Liver (tissue), 9 donors: ENCODE results near the gene MLF2. TPM values are rescaled to one million over a fixed set of nuclear protein-coding genes. Genes with fewer than 3 reads are reported as not detected.

ENCODE experiments used
- DNase-seq: peaks from one replicate; pipeline ENCODE4 v3.0.0-alpha.2; 2017; ENCODE audit warnings: low spot score
- H3K27ac ChIP-seq, 2 donors: one replicate each; pipeline ENCODE4 v1.7.0; 2013; ENCODE audit warnings: inconsistent platforms in 2 of 2, low read length in 2 of 2, control low read depth in 1 of 2, low read depth in 1 of 2, mild to moderate bottlenecking in 1 of 2
- H3K27me3 ChIP-seq, 4 donors: one replicate each; pipeline versions ENCODE4 v1.6.1 to v1.7.0; 2013; ENCODE audit warnings: low read length in 3 of 4, inconsistent platforms in 1 of 4, mild to moderate bottlenecking in 1 of 4, moderate library complexity in 1 of 4; ENCODE audit not compliant: control insufficient read depth in 4 of 4, insufficient read depth in 4 of 4
- H3K36me3 ChIP-seq, 4 donors: one replicate each; pipeline versions ENCODE4 v1.6.1 to v1.7.0; 2013; ENCODE audit warnings: low read length in 3 of 4, mild to moderate bottlenecking in 3 of 4, low read depth in 1 of 4, moderate library complexity in 1 of 4; ENCODE audit not compliant: control insufficient read depth in 4 of 4, insufficient read depth in 3 of 4
- H3K4me1 ChIP-seq, 4 donors: one replicate each; pipeline versions ENCODE4 v1.6.1 to v1.7.0; 2013; ENCODE audit warnings: low read length in 3 of 4, mild to moderate bottlenecking in 3 of 4, moderate library complexity in 1 of 4; ENCODE audit not compliant: control insufficient read depth in 4 of 4, insufficient read depth in 4 of 4
- H3K4me3 ChIP-seq, 3 donors: one replicate each; pipeline versions ENCODE4 v1.6.1 to v1.7.0; 2013; ENCODE audit warnings: low read length in 3 of 3, control low read depth in 1 of 3, low read depth in 1 of 3, mild to moderate bottlenecking in 1 of 3
- H3K9ac ChIP-seq, 2 donors: one replicate each; pipeline ENCODE4 v1.7.0; 2013; ENCODE audit warnings: low read length in 2 of 2, mild to moderate bottlenecking in 2 of 2, moderate library complexity in 2 of 2, control low read depth in 1 of 2, low read depth in 1 of 2
- H3K9me3 ChIP-seq, 4 donors: one replicate each; pipeline versions ENCODE4 v1.6.1 to v1.7.0; 2013; ENCODE audit warnings: low read length in 3 of 4; ENCODE audit not compliant: control insufficient read depth in 4 of 4
- EGR1 ChIP-seq, 2 donors: IDR thresholded peaks; 2 replicates each; pipeline ENCODE4 v1.6.1; 2016 to 2018; ENCODE audit warnings: antibody characterized with exemption in 2 of 2, low read depth in 2 of 2
- FOXA1 ChIP-seq: IDR thresholded peaks from 2 replicates; pipeline ENCODE4 v1.6.1; 2016; ENCODE audit warnings: antibody characterized with exemption
- FOXA2 ChIP-seq: IDR thresholded peaks from 2 replicates; pipeline ENCODE4 v1.6.1; 2016; ENCODE audit warnings: antibody characterized with exemption
- GABPA ChIP-seq, 2 donors: IDR thresholded peaks in 1 of 2; conservative IDR thresholded peaks in 1 of 2; 2 replicates each; pipeline ENCODE4 v1.6.1; 2016; ENCODE audit warnings: antibody characterized with exemption in 2 of 2, mild to moderate bottlenecking in 1 of 2, moderate library complexity in 1 of 2
- HNF4A ChIP-seq, 2 donors: conservative IDR thresholded peaks; 2 replicates each; pipeline ENCODE4 v1.6.1; 2016; ENCODE audit warnings: antibody characterized with exemption in 2 of 2, mild to moderate bottlenecking in 2 of 2
- HNF4G ChIP-seq: IDR thresholded peaks from 2 replicates; pipeline ENCODE4 v1.6.1; 2016; ENCODE audit warnings: antibody characterized with exemption
- JUND ChIP-seq, 2 donors: IDR thresholded peaks; 2 replicates each; pipeline ENCODE4 v1.6.1; 2016; ENCODE audit warnings: antibody characterized with exemption in 2 of 2
- NR2F2 ChIP-seq: IDR thresholded peaks from 2 replicates; pipeline ENCODE4 v1.6.1; 2016; ENCODE audit warnings: antibody characterized with exemption
- RAD21 ChIP-seq, 2 donors: IDR thresholded peaks; 2 replicates each; pipeline ENCODE4 v1.6.1; 2016; ENCODE audit warnings: antibody characterized with exemption in 2 of 2, mild to moderate bottlenecking in 2 of 2
- RXRA ChIP-seq, 2 donors: IDR thresholded peaks; 2 replicates each; pipeline ENCODE4 v1.6.1; 2017 to 2018; ENCODE audit warnings: antibody characterized with exemption in 2 of 2, mild to moderate bottlenecking in 1 of 2
- SP1 ChIP-seq: IDR thresholded peaks from 2 replicates; pipeline ENCODE4 v1.6.1; 2018; ENCODE audit warnings: antibody characterized with exemption, mild to moderate bottlenecking
- TAF1 ChIP-seq: conservative IDR thresholded peaks from 2 replicates; pipeline ENCODE4 v1.6.1; 2016; ENCODE audit warnings: antibody characterized with exemption, mild to moderate bottlenecking
- YY1 ChIP-seq: IDR thresholded peaks from 2 replicates; pipeline ENCODE4 v1.6.1; 2016; ENCODE audit warnings: antibody characterized with exemption, mild to moderate bottlenecking
- WGBS: extraction: QIAGEN DNeasy Blood & Tissue Kit; methylation state at CpG from one replicate; pipeline ENCODE4 v1.1.7; 2013; 5-methylcytosine and 5-hydroxymethylcytosine counted together
- polyA plus RNA-seq, 2 donors: library from polyadenylated mRNA; stranded (reverse) in 1 of 2; unstranded in 1 of 2; fragments of 200-250 nt in 1 of 2; fragments of >200 nt in 1 of 2; fragmentation: Nextera tagmentation in 1 of 2; extraction: Ambion mirVana in 1 of 2; gene quantifications; one replicate each; pipeline versions ENCODE4 v1.2.1 to v1.2.3, GENCODE V29; 2013 to 2015
- total RNA-seq, 2 donors: library from RNA; depleted of rRNA; stranded (reverse); fragments of >200 nt; gene quantifications; one replicate each; pipeline ENCODE4 v1.2.3, GENCODE V29; 2014
- TF ChIP-seq, protein P1 (sequence below): IDR thresholded peaks from 2 replicates; pipeline ENCODE4 v1.6.1; 2016; ENCODE audit warnings: antibody characterized with exemption
- TF ChIP-seq, protein P2 (sequence below): fragments of 150-350 bp; IDR thresholded peaks from 2 replicates; pipeline ENCODE4 v1.5.1; 2017; ENCODE audit warnings: improper control_type of control experiment, low read depth, low read length; ENCODE audit not compliant: missing input control
- TF ChIP-seq, protein P3 (sequence below): IDR thresholded peaks from 2 replicates; pipeline ENCODE4 v1.6.1; 2016; ENCODE audit warnings: antibody characterized with exemption, mild to moderate bottlenecking
- TF ChIP-seq, protein P4 (sequence below): IDR thresholded peaks from 2 replicates; pipeline ENCODE4 v1.6.1; 2016; ENCODE audit warnings: antibody characterized with exemption
- TF ChIP-seq, protein P5 (sequence below): IDR thresholded peaks from 2 replicates; pipeline ENCODE4 v1.6.1; 2016; ENCODE audit warnings: antibody characterized with exemption
- donor health status: healthy.
- donor health status: healthy.
- donor health status: healthy.
- donor health status: healthy.
- donor health status: healthy.

MLF2 gene
- total and polyA plus RNA-seq, 4 donors = 59.6 to 235 (median 163) TPM

DNA sequence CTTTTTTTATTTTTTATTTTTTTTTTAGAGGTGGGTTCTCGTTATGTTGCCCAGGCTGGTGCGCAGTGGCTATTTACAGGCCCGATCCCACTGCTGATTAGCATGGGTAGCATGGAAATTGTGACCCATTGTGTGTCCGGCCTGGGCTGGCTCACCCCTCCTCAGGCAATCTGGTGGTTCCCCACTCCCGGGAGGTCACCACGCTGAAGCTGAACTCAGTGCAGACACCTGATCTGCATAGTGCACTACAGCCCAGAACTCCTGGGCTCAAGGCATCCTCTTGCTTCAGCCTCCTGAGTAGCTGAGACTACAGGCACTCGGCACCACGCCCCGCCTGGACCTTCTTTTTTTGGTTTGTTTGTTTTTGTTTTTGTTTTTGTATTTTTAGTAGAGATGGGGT is 30.9 kb upstream of the MLF2 start:
- DNase-seq = no peak
- Histone ChIP-seq H3K9me3 (no peaks in the 10 kb centered on the region), H3K4me3 (no peak overlapping the region), H3K27ac (no peak overlapping the region), H3K9ac (no peak overlapping the region), H3K4me1 (peaks cover 0 to 23% (median 15%) of the 10 kb centered on the region in 4 donors), H3K36me3 (no peaks in the 10 kb centered on the region), H3K27me3 (no peaks in the 10 kb centered on the region)
- TF ChIP-seq TAF1 (no peak), FOXA1 (no peak), NR2F2 (no peak), GABPA (IDR thresholded peaks at IDR 0.05 in 1 of 2, conservative IDR thresholded peaks at IDR 0.05 in 1 of 2) (no peak), HNF4G (no peak), EGR1 (IDR thresholded peaks at IDR 0.05; ENCODE audit: low read depth in 2 of 2) (no peak), RXRA (IDR thresholded peaks at IDR 0.05) (no peak), HNF4A (conservative IDR thresholded peaks at IDR 0.05) (no peak), SP1 (no peak), JUND (IDR thresholded peaks at IDR 0.05) (no peak), FOXA2 (no peak), YY1 (no peak), RAD21 (IDR thresholded peaks at IDR 0.05) (no peak)
- TF ChIP-seq, protein P1, sequence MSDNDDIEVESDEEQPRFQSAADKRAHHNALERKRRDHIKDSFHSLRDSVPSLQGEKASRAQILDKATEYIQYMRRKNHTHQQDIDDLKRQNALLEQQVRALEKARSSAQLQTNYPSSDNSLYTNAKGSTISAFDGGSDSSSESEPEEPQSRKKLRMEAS = no peak
- TF ChIP-seq, protein P2, sequence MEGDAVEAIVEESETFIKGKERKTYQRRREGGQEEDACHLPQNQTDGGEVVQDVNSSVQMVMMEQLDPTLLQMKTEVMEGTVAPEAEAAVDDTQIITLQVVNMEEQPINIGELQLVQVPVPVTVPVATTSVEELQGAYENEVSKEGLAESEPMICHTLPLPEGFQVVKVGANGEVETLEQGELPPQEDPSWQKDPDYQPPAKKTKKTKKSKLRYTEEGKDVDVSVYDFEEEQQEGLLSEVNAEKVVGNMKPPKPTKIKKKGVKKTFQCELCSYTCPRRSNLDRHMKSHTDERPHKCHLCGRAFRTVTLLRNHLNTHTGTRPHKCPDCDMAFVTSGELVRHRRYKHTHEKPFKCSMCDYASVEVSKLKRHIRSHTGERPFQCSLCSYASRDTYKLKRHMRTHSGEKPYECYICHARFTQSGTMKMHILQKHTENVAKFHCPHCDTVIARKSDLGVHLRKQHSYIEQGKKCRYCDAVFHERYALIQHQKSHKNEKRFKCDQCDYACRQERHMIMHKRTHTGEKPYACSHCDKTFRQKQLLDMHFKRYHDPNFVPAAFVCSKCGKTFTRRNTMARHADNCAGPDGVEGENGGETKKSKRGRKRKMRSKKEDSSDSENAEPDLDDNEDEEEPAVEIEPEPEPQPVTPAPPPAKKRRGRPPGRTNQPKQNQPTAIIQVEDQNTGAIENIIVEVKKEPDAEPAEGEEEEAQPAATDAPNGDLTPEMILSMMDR = no peak
- TF ChIP-seq, protein P3, sequence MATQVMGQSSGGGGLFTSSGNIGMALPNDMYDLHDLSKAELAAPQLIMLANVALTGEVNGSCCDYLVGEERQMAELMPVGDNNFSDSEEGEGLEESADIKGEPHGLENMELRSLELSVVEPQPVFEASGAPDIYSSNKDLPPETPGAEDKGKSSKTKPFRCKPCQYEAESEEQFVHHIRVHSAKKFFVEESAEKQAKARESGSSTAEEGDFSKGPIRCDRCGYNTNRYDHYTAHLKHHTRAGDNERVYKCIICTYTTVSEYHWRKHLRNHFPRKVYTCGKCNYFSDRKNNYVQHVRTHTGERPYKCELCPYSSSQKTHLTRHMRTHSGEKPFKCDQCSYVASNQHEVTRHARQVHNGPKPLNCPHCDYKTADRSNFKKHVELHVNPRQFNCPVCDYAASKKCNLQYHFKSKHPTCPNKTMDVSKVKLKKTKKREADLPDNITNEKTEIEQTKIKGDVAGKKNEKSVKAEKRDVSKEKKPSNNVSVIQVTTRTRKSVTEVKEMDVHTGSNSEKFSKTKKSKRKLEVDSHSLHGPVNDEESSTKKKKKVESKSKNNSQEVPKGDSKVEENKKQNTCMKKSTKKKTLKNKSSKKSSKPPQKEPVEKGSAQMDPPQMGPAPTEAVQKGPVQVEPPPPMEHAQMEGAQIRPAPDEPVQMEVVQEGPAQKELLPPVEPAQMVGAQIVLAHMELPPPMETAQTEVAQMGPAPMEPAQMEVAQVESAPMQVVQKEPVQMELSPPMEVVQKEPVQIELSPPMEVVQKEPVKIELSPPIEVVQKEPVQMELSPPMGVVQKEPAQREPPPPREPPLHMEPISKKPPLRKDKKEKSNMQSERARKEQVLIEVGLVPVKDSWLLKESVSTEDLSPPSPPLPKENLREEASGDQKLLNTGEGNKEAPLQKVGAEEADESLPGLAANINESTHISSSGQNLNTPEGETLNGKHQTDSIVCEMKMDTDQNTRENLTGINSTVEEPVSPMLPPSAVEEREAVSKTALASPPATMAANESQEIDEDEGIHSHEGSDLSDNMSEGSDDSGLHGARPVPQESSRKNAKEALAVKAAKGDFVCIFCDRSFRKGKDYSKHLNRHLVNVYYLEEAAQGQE = no peak
- TF ChIP-seq, protein P4, sequence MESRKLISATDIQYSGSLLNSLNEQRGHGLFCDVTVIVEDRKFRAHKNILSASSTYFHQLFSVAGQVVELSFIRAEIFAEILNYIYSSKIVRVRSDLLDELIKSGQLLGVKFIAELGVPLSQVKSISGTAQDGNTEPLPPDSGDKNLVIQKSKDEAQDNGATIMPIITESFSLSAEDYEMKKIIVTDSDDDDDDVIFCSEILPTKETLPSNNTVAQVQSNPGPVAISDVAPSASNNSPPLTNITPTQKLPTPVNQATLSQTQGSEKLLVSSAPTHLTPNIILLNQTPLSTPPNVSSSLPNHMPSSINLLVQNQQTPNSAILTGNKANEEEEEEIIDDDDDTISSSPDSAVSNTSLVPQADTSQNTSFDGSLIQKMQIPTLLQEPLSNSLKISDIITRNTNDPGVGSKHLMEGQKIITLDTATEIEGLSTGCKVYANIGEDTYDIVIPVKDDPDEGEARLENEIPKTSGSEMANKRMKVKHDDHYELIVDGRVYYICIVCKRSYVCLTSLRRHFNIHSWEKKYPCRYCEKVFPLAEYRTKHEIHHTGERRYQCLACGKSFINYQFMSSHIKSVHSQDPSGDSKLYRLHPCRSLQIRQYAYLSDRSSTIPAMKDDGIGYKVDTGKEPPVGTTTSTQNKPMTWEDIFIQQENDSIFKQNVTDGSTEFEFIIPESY = no peak
- TF ChIP-seq, protein P5, sequence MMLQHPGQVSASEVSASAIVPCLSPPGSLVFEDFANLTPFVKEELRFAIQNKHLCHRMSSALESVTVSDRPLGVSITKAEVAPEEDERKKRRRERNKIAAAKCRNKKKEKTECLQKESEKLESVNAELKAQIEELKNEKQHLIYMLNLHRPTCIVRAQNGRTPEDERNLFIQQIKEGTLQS = no peak
- 95% methylated on average over 9 of the region's 9 CpGs for WGBS
